GM23338 (cell line): ENCODE data around the gene ROS1. TPM values are rescaled to one million over a fixed set of nuclear protein-coding genes. Genes with fewer than 3 reads are reported as not detected.
A peak's percentile ranks its signal among the peaks of the same experiment; 100 is the strongest.

Experiments used
- ATAC-seq: fragments of 200-7000 bp; cut with Tn5 transposase; 3 replicates; pipeline ENCODE4 v1.9.1; 2020
- DNase-seq: peaks from one replicate; pipeline ENCODE4 v3.0.0-alpha.2; 2015; ENCODE audit warnings: low spot score
- H2AFZ ChIP-seq: fragments of 200-600 bp; sonication (generic); 2 replicates; pipeline ENCODE4 v1.8.0; 2016; ENCODE audit warnings: antibody characterized with exemption, mild to moderate bottlenecking, moderate library complexity
- H3F3A ChIP-seq: fragments of 200-600 bp; sonication (generic); replicated peaks from 2 replicates; pipeline ENCODE4 v1.8.0; 2017; ENCODE audit warnings: antibody characterized with exemption, mixed run types, low read depth
- H3K27ac ChIP-seq: fragments of 200-600 bp; sonication (generic); 2 replicates; pipeline ENCODE4 v1.6.1; 2016; ENCODE audit warnings: low read depth
- H3K27me3 ChIP-seq: fragments of 200-600 bp; sonication (generic); 2 replicates; pipeline ENCODE4 v1.8.0; 2016; ENCODE audit warnings: mild to moderate bottlenecking, mixed run types, moderate library complexity; ENCODE audit not compliant: insufficient read depth
- H3K36me3 ChIP-seq: fragments of 200-600 bp; sonication (generic); 2 replicates; pipeline ENCODE4 v1.8.0; 2016; ENCODE audit warnings: mild to moderate bottlenecking; ENCODE audit not compliant: insufficient read depth
- H3K4me1 ChIP-seq: fragments of 200-600 bp; sonication (generic); 2 replicates; pipeline ENCODE4 v1.8.0; 2016; ENCODE audit warnings: mild to moderate bottlenecking, moderate library complexity; ENCODE audit not compliant: insufficient read depth
- H3K4me2 ChIP-seq: fragments of 200-600 bp; sonication (generic); 2 replicates; pipeline ENCODE4 v1.7.1; 2017; ENCODE audit warnings: mixed run types
- H3K4me3 ChIP-seq: fragments of 200-600 bp; sonication (generic); 2 replicates; pipeline ENCODE4 v1.6.1; 2016; ENCODE audit warnings: mixed run types
- H3K79me2 ChIP-seq: fragments of 200-600 bp; sonication (generic); replicated peaks from 2 replicates; pipeline ENCODE4 v1.8.0; 2017; ENCODE audit warnings: mild to moderate bottlenecking; ENCODE audit not compliant: insufficient read depth
- H3K9me2 ChIP-seq: fragments of 200-600 bp; sonication (generic); 2 replicates; pipeline ENCODE4 v1.8.0; 2017; ENCODE audit not compliant: insufficient read depth
- H4K20me1 ChIP-seq: fragments of 200-600 bp; sonication (generic); replicated peaks from 2 replicates; pipeline ENCODE4 v1.8.0; 2017; ENCODE audit warnings: mild to moderate bottlenecking; ENCODE audit not compliant: insufficient read depth
- H3K27ac Mint-ChIP-seq: 2 replicates; pipeline ENCODE4 v1.8.0; 2020; ENCODE audit warnings: inconsistent platforms, mild to moderate bottlenecking, moderate library complexity, mixed read lengths
- H3K27me3 Mint-ChIP-seq: 3 replicates; pipeline ENCODE4 v1.8.0; 2022; ENCODE audit warnings: low read depth, mild to moderate bottlenecking, moderate library complexity, mixed read lengths, inconsistent platforms; ENCODE audit not compliant: insufficient read depth, poor library complexity
- H3K36me3 Mint-ChIP-seq: 3 replicates; pipeline ENCODE4 v1.8.0; 2021; ENCODE audit warnings: low read depth, mild to moderate bottlenecking, inconsistent platforms, moderate library complexity, mixed read lengths
- H3K4me1 Mint-ChIP-seq: 3 replicates; pipeline ENCODE4 v1.8.0; 2020; ENCODE audit warnings: mild to moderate bottlenecking, inconsistent platforms, mixed read lengths
- H3K4me3 Mint-ChIP-seq: 3 replicates; pipeline ENCODE4 v1.8.0; 2021; ENCODE audit warnings: moderate library complexity, mild to moderate bottlenecking, inconsistent platforms, mixed read lengths
- H3K9me3 Mint-ChIP-seq: 3 replicates; pipeline ENCODE4 v1.8.0; 2020; ENCODE audit warnings: moderate library complexity, mild to moderate bottlenecking, inconsistent platforms, mixed read lengths
- CREB1 ChIP-seq: fragments of 250-450 bp; sonication (Bioruptor Pico); IDR thresholded peaks from 2 replicates; pipeline ENCODE4 v1.5.0; 2020; ENCODE audit warnings: low read depth, mild to moderate bottlenecking, moderate library complexity
- CTCF ChIP-seq, 2 experiments: fragments of 200-600 bp in 1 of 2; sonication (generic) in 1 of 2; conservative IDR thresholded peaks; 2 replicates each; pipeline versions ENCODE4 v1.5.1 to v1.6.1; 2016 to 2017; ENCODE audit warnings: antibody characterized with exemption in 2 of 2, low read depth in 2 of 2, mild to moderate bottlenecking in 2 of 2, moderate library complexity in 1 of 2
- JUNB ChIP-seq: IDR thresholded peaks from one replicate; pipeline ENCODE4 v1.6.1; 2016; ENCODE audit warnings: antibody characterized with exemption; ENCODE audit not compliant: unreplicated experiment
- NANOG ChIP-seq: IDR thresholded peaks from 2 replicates; pipeline ENCODE4 v1.6.1; 2016; ENCODE audit warnings: antibody characterized with exemption, borderline replicate concordance
- STAT1 ChIP-seq: IDR thresholded peaks from one replicate; pipeline ENCODE4 v1.6.1; 2016; ENCODE audit warnings: antibody characterized with exemption; ENCODE audit not compliant: unreplicated experiment
- ZNF114 ChIP-seq: fragments of 250-450 bp; sonication (Bioruptor Pico); IDR thresholded peaks from 2 replicates; pipeline ENCODE4 v1.5.0; 2020; ENCODE audit warnings: mild to moderate bottlenecking, moderate library complexity
- ZNF462 ChIP-seq: fragments of 250-450 bp; sonication (Bioruptor Pico); IDR thresholded peaks from 2 replicates; pipeline ENCODE4 v1.5.0; 2020; ENCODE audit warnings: mild to moderate bottlenecking, moderate library complexity
- polyA plus RNA-seq: library from polyadenylated mRNA; unstranded; fragments of >200 nt; fragmentation: Nextera tagmentation; extraction: Ambion mirVana; gene quantifications from 2 replicates; pipeline ENCODE4 v1.2.1, GENCODE V29; 2016
- total RNA-seq: library from RNA; depleted of rRNA; stranded (reverse); fragments of >200 nt; shearing (Covaris generic); gene quantifications from 2 replicates; pipeline ENCODE4 v1.2.3, GENCODE V29; 2014
- TF ChIP-seq, protein P1 (sequence below): IDR thresholded peaks from one replicate; pipeline ENCODE4 v1.6.1; 2018; ENCODE audit warnings: antibody characterized with exemption; ENCODE audit not compliant: unreplicated experiment
- TF ChIP-seq, protein P2 (sequence below): IDR thresholded peaks from 2 replicates; pipeline ENCODE4 v1.6.1; 2016; ENCODE audit warnings: antibody characterized with exemption

The ROS1 gene
- total and polyA plus RNA-seq, 2 experiments from 2014 or later, result not detected

GRCh38 chr6:117401799-117402198, 23.9 kb downstream of the ROS1 start:
- 0 out of 2 replicates have a peak overlapping the region, but pooled peaks have one; percentile 69 for H2AFZ ChIP-seq
- H3F3A ChIP-seq, result no peaks in the 10 kb centered on the region
- no peak overlapping the region for H3K4me3 Mint-ChIP-seq
- no peaks in the 10 kb centered on the region for H3K27me3 Mint-ChIP-seq
- H3K27me3 ChIP-seq, result no peaks in the 10 kb centered on the region
- ATAC-seq, result no peak
- no peaks in the 10 kb centered on the region for H3K36me3 Mint-ChIP-seq
- no peak overlapping the region for H3K4me3 ChIP-seq
- DNase-seq, result no peak
- H3K36me3 ChIP-seq, result no peaks in the 10 kb centered on the region
- H3K4me1 Mint-ChIP-seq, result no peaks in the 10 kb centered on the region
- no peaks in the 10 kb centered on the region for H3K9me2 ChIP-seq
- H4K20me1 ChIP-seq, result no peaks in the 10 kb centered on the region
- no peaks in the 10 kb centered on the region for H3K4me1 ChIP-seq
- no peak overlapping the region for H3K27ac ChIP-seq
- no peaks in the 10 kb centered on the region for H3K9me3 Mint-ChIP-seq
- no peak overlapping the region for H3K27ac Mint-ChIP-seq
- no peaks in the 10 kb centered on the region for H3K79me2 ChIP-seq
- no peak overlapping the region for H3K4me2 ChIP-seq
- no peak for TF ChIP-seq ZNF114 (CRISPR knock-in tag)
- TF ChIP-seq STAT1, result no peak
- TF ChIP-seq CREB1 (CRISPR knock-in tag), result no peak
- TF ChIP-seq, protein P1, sequence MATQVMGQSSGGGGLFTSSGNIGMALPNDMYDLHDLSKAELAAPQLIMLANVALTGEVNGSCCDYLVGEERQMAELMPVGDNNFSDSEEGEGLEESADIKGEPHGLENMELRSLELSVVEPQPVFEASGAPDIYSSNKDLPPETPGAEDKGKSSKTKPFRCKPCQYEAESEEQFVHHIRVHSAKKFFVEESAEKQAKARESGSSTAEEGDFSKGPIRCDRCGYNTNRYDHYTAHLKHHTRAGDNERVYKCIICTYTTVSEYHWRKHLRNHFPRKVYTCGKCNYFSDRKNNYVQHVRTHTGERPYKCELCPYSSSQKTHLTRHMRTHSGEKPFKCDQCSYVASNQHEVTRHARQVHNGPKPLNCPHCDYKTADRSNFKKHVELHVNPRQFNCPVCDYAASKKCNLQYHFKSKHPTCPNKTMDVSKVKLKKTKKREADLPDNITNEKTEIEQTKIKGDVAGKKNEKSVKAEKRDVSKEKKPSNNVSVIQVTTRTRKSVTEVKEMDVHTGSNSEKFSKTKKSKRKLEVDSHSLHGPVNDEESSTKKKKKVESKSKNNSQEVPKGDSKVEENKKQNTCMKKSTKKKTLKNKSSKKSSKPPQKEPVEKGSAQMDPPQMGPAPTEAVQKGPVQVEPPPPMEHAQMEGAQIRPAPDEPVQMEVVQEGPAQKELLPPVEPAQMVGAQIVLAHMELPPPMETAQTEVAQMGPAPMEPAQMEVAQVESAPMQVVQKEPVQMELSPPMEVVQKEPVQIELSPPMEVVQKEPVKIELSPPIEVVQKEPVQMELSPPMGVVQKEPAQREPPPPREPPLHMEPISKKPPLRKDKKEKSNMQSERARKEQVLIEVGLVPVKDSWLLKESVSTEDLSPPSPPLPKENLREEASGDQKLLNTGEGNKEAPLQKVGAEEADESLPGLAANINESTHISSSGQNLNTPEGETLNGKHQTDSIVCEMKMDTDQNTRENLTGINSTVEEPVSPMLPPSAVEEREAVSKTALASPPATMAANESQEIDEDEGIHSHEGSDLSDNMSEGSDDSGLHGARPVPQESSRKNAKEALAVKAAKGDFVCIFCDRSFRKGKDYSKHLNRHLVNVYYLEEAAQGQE, result no peak
- TF ChIP-seq NANOG, result no peak
- TF ChIP-seq JUNB, result no peak
- no peak for TF ChIP-seq ZNF462 (CRISPR knock-in tag)
- TF ChIP-seq, protein P2, sequence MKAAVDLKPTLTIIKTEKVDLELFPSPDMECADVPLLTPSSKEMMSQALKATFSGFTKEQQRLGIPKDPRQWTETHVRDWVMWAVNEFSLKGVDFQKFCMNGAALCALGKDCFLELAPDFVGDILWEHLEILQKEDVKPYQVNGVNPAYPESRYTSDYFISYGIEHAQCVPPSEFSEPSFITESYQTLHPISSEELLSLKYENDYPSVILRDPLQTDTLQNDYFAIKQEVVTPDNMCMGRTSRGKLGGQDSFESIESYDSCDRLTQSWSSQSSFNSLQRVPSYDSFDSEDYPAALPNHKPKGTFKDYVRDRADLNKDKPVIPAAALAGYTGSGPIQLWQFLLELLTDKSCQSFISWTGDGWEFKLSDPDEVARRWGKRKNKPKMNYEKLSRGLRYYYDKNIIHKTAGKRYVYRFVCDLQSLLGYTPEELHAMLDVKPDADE, result no peak
- no peak for TF ChIP-seq CTCF (conservative IDR thresholded peaks at IDR 0.05; ENCODE audit: low read depth in 2 of 2)
